MM.1S (cell line): ENCODE measurements around the gene OXT.

Source experiments
- DNase-seq: peaks from one replicate; pipeline ENCODE4 v3.0.0-alpha.2; 2015
- H2AFZ ChIP-seq: fragments of 300-600 bp; sonication (generic); 2 replicates; pipeline ENCODE4 v1.6.0; 2016; ENCODE audit warnings: antibody characterized with exemption, low read length
- H3F3A ChIP-seq: fragments of 300-600 bp; sonication (generic); 2 replicates; pipeline ENCODE4 v1.6.1; 2016; ENCODE audit warnings: mild to moderate bottlenecking, antibody characterized with exemption, low read length, moderate library complexity, mixed read lengths; ENCODE audit not compliant: insufficient read depth
- H3K27ac ChIP-seq: fragments of 300-600 bp; sonication (generic); 2 replicates; pipeline ENCODE4 v1.5.1; 2016; ENCODE audit warnings: mild to moderate bottlenecking, low read length
- H3K27me3 ChIP-seq: fragments of 300-600 bp; sonication (generic); replicated peaks from 2 replicates; pipeline ENCODE4 v1.6.0; 2016; ENCODE audit warnings: low read length; ENCODE audit not compliant: insufficient read depth
- H3K36me3 ChIP-seq: fragments of 300-600 bp; sonication (generic); replicated peaks from 2 replicates; pipeline ENCODE4 v1.6.1; 2016; ENCODE audit warnings: mild to moderate bottlenecking, low read length, mixed read lengths; ENCODE audit not compliant: insufficient read depth
- H3K4me1 ChIP-seq: fragments of 300-600 bp; sonication (generic); 2 replicates; pipeline ENCODE4 v1.6.1; 2016; ENCODE audit warnings: low read length, mixed read lengths
- H3K4me2 ChIP-seq: fragments of 300-600 bp; sonication (generic); 2 replicates; pipeline ENCODE4 v1.6.0; 2016; ENCODE audit warnings: low read depth, low read length
- H3K4me3 ChIP-seq: fragments of 300-600 bp; sonication (generic); 2 replicates; pipeline ENCODE4 v1.5.1; 2016; ENCODE audit warnings: low read length, mixed read lengths
- H3K79me2 ChIP-seq: fragments of 300-600 bp; sonication (generic); 2 replicates; pipeline ENCODE4 v1.6.1; 2016; ENCODE audit warnings: mixed run types, low read length, mixed read lengths
- H3K9ac ChIP-seq: fragments of 300-600 bp; sonication (generic); 2 replicates; pipeline ENCODE4 v1.6.1; 2016; ENCODE audit warnings: low read length, mixed read lengths
- H3K9me2 ChIP-seq: fragments of 300-600 bp; sonication (generic); replicated peaks from 2 replicates; pipeline ENCODE4 v1.6.1; 2016; ENCODE audit warnings: mild to moderate bottlenecking, low read length, mixed read lengths; ENCODE audit not compliant: insufficient read depth
- H3K9me3 ChIP-seq: fragments of 300-600 bp; sonication (generic); replicated peaks from 2 replicates; pipeline ENCODE4 v1.6.1; 2016; ENCODE audit warnings: mild to moderate bottlenecking, low read length, mixed read lengths; ENCODE audit not compliant: insufficient read depth
- H4K20me1 ChIP-seq: fragments of 300-600 bp; sonication (generic); 2 replicates; pipeline ENCODE4 v1.6.1; 2016; ENCODE audit warnings: mild to moderate bottlenecking, low read length, moderate library complexity, mixed read lengths; ENCODE audit not compliant: insufficient read depth
- EZH2 ChIP-seq: fragments of 300-600 bp; sonication (generic); optimal IDR thresholded peaks from 2 replicates; pipeline ENCODE3; 2017; ENCODE audit warnings: low read depth, mild to moderate bottlenecking, antibody characterized with exemption, low read length, mixed read lengths
- EZH2phosphoT487 ChIP-seq: fragments of 300-600 bp; sonication (generic); IDR thresholded peaks from 2 replicates; pipeline ENCODE4 v1.6.1; 2018; ENCODE audit warnings: antibody characterized with exemption, low read length
- TF ChIP-seq, protein P1 (sequence below): fragments of 300-600 bp; sonication (generic); IDR thresholded peaks from 2 replicates; pipeline ENCODE4 v1.5.1; 2016; ENCODE audit warnings: antibody characterized with exemption, low read length, mixed read lengths

Gene OXT

DNA sequence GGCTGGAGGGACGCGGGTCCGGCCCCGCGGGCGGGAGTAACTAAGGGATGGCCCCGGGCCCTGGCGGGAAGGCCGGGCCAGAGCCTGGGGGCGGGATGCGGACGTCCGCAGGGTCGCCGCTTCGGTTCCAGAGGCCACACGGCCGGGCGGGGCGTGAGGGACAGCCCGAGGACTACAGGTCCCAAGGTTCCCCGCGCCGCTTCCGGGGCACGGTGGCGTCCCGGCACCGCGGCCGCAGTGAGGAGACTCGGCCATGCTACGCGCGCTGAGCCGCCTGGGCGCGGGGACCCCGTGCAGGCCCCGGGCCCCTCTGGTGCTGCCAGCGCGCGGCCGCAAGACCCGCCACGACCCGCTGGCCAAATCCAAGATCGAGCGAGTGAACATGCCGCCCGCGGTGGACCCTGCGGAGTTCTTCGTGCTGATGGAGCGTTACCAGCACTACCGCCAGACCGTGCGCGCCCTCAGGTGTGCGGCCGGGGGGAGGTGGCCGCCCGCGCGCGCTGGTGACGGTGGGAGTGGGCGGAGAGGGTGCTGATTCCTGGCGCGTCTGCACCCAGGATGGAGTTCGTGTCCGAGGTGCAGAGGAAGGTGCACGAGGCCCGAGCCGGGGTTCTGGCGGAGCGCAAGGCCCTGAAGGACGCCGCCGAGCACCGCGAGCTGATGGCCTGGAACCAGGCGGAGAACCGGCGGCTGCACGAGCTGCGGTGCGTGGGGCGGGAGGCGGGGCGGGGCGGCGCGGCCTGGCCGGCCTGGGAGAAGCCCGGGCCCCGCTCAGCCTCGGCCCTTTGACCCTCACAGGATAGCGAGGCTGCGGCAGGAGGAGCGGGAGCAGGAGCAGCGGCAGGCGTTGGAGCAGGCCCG, 25.4 kb upstream of the OXT start, which contains the start of gene MRPS26:
MRPS26 (plus strand) TSS at position 237 of the 861 bp plus-strand sequence; CDS start at position 254, 17 bp downstream.
- Histone ChIP-seq H3K4me1 (peaks cover 8% of the 10 kb centered on the region; the same call in 1 of the 2 replicates), H3K9me3 (no peaks in the 10 kb centered on the region), H3K36me3 (peaks cover 7% of the 10 kb centered on the region; the same call in 1 of the 2 replicates), H3F3A (peaks cover 5% of the 10 kb centered on the region), H3K79me2 (peaks cover 16% of the 10 kb centered on the region), H3K4me2 (peak within 1 kb of the TSS; percentile 85), H4K20me1 (no peaks in the 10 kb centered on the region), H3K9me2 (no peaks in the 10 kb centered on the region), H3K9ac (peak within 1 kb of the TSS; percentile 81), H2AFZ (peak within 1 kb of the TSS; percentile 97), H3K27ac (peak within 1 kb of the TSS; percentile 44; the same call in 1 of the 2 replicates), H3K4me3 (peak within 1 kb of the TSS; percentile 99), H3K27me3 (no peaks in the 10 kb centered on the region)
- TF ChIP-seq, protein P1, sequence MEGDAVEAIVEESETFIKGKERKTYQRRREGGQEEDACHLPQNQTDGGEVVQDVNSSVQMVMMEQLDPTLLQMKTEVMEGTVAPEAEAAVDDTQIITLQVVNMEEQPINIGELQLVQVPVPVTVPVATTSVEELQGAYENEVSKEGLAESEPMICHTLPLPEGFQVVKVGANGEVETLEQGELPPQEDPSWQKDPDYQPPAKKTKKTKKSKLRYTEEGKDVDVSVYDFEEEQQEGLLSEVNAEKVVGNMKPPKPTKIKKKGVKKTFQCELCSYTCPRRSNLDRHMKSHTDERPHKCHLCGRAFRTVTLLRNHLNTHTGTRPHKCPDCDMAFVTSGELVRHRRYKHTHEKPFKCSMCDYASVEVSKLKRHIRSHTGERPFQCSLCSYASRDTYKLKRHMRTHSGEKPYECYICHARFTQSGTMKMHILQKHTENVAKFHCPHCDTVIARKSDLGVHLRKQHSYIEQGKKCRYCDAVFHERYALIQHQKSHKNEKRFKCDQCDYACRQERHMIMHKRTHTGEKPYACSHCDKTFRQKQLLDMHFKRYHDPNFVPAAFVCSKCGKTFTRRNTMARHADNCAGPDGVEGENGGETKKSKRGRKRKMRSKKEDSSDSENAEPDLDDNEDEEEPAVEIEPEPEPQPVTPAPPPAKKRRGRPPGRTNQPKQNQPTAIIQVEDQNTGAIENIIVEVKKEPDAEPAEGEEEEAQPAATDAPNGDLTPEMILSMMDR, result no peak
- TF ChIP-seq EZH2phosphoT487, result no peak
- no peak for TF ChIP-seq EZH2
- DNase-seq, result peak; percentile 92

DNA sequence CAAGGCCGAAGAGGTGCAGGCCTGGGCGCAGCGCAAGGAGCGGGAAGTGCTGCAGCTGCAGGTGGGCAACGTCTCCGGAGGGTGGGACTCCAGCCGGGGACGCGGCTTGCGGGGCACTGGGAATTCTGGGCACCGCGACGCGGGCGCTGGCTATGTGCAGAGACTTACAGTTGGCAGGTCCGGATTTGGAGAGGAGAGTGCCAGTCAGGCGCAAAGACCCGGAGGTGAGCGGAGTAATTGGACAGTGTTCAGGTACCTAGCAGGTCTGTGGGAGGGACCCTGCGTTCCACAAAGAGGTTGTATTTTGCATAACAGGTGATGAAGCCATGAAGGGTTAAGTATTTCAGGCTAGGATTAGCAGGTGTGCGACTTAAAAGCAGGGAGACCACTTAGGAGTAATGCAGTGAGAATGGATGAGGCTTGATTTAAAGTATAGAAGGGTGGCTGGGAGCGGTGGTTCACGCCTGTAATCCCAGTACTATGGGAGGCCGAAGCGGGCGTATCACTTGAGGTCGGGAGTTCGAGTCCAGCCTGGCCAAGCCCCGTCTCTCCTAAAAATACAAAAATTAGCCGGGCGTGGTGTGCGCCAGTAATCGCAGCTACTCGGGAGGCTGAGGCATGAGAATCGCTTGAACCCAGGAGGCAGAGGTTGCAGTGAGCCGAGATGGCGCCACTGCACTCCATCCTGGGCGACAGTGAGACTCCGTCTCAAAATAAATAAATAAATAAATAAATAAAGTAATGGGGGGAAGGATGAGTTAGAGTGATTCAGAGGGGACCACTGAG, 24.6 kb upstream of the OXT start:
- no peak overlapping the region for H3K27ac ChIP-seq
- peak overlapping the region; percentile 97 for H2AFZ ChIP-seq

More for the DNA sequence above, 24.6 kb upstream of the OXT start:
- Histone ChIP-seq H3K9me3 (no peaks in the 10 kb centered on the region), H3K36me3 (peaks cover 7% of the 10 kb centered on the region; the same call in 1 of the 2 replicates), H3K27me3 (no peaks in the 10 kb centered on the region), H3F3A (peaks cover 6% of the 10 kb centered on the region), H3K4me2 (peak overlapping the region; percentile 85), H3K4me1 (peaks cover 16% of the 10 kb centered on the region; the same call in 1 of the 2 replicates), H3K9ac (peak overlapping the region; percentile 81), H3K4me3 (peak overlapping the region; percentile 99), H3K9me2 (no peaks in the 10 kb centered on the region), H4K20me1 (no peaks in the 10 kb centered on the region), H3K79me2 (peaks cover 16% of the 10 kb centered on the region)
- DNase-seq, result no peak
- TF ChIP-seq, protein P1, result no peak
- no peak for TF ChIP-seq EZH2
- TF ChIP-seq EZH2phosphoT487, result no peak
